NT2/D1 (cell line): ENCODE data around the gene GKN2.

Experiments
- SUZ12 ChIP-seq: IDR thresholded peaks from 2 replicates; pipeline ENCODE4 v1.6.1; 2011; ENCODE audit not compliant: insufficient read length, insufficient read depth; ENCODE audit errors: extremely low read depth
- YY1 ChIP-seq: IDR thresholded peaks from 2 replicates; pipeline ENCODE4 v1.6.1; 2011; ENCODE audit not compliant: insufficient read length, insufficient read depth
- ZNF274 ChIP-seq: IDR thresholded peaks from 2 replicates; pipeline ENCODE4 v1.6.1; 2011; ENCODE audit warnings: mild to moderate bottlenecking, low read depth, low read length

GRCh38 chr2:68992341-68992740 is 39.6 kb upstream of the GKN2 start:
- TF ChIP-seq YY1 (no peak), ZNF274 (no peak), SUZ12 (no peak)
